Caco-2 (cell line): ENCODE data around the gene PRSS1. TPM values are rescaled to one million over a fixed set of nuclear protein-coding genes. Genes with fewer than 3 reads are reported as not detected.
A peak's percentile ranks its signal among the peaks of the same experiment; 100 is the strongest.
"Not testable (repeated sequence)": the region's sequence is repeated elsewhere in the genome, so short reads cannot be mapped to it uniquely, and the experiment has no call there.

Experiments used
- BruUV-seq: library from RNA; stranded (reverse); fragments of 400-500 nt; replicated peaks from 2 replicates; lab custom pipeline; 2021; lab: Mats Ljungman, UMichigan
- CTCF ChIA-PET: fragments of 300-600 bp; sonication (Branson Sonifier 250); formaldehyde crosslinking; loops from one replicate; lab custom pipeline; 2022; ENCODE audit warnings: antibody characterized with exemption; lab: Charles Lee
- POLR2A ChIA-PET: fragments of 300-600 bp; sonication (Branson Sonifier 250); formaldehyde crosslinking; loops from one replicate; lab custom pipeline; 2022; ENCODE audit warnings: antibody characterized with exemption; lab: Charles Lee
- DNase-seq, 2 experiments: peaks; one replicate each; pipeline versions ENCODE4 v3.0.0 to v3.0.0-alpha.2; 2020 to 2022
- H3K27me3 ChIP-seq: replicated peaks from 2 replicates; pipeline ENCODE4 v1.6.0; 2011; ENCODE audit warnings: low read length; ENCODE audit not compliant: control insufficient read depth, insufficient read depth
- H3K36me3 ChIP-seq: 2 replicates; pipeline ENCODE4 v1.5.1; 2011; ENCODE audit warnings: low read length; ENCODE audit not compliant: control insufficient read depth, insufficient read depth
- H3K4me1 ChIP-seq: fragments of 250-450 bp; sonication (Bioruptor Pico); 2 replicates; pipeline ENCODE4 v1.5.1; 2020; ENCODE audit warnings: mild to moderate bottlenecking
- H3K4me3 ChIP-seq: 2 replicates; pipeline ENCODE4 v1.5.1; 2011; ENCODE audit warnings: low read depth, mild to moderate bottlenecking, control low read depth, low read length
- H3K9me3 ChIP-seq: fragments of 250-450 bp; sonication (Bioruptor Pico); 2 replicates; pipeline ENCODE4 v1.5.1; 2020; ENCODE audit warnings: mild to moderate bottlenecking, moderate library complexity
- H3K27ac Mint-ChIP-seq: one replicate; pipeline ENCODE4 v1.8.0; 2022; ENCODE audit warnings: mixed read lengths; ENCODE audit not compliant: unreplicated experiment
- H3K27me3 Mint-ChIP-seq: one replicate; pipeline ENCODE4 v1.8.0; 2022; ENCODE audit warnings: mixed read lengths; ENCODE audit not compliant: insufficient read depth, unreplicated experiment
- H3K36me3 Mint-ChIP-seq: one replicate; pipeline ENCODE4 v1.8.0; 2022; ENCODE audit warnings: mild to moderate bottlenecking, mixed read lengths; ENCODE audit not compliant: insufficient read depth, unreplicated experiment
- H3K4me1 Mint-ChIP-seq: one replicate; pipeline ENCODE4 v1.8.0; 2022; ENCODE audit warnings: low read depth, mixed read lengths; ENCODE audit not compliant: unreplicated experiment
- H3K4me3 Mint-ChIP-seq: one replicate; pipeline ENCODE4 v1.8.0; 2022; ENCODE audit warnings: mild to moderate bottlenecking, moderate library complexity, mixed read lengths; ENCODE audit not compliant: unreplicated experiment
- H3K9me3 Mint-ChIP-seq: one replicate; pipeline ENCODE4 v1.8.0; 2022; ENCODE audit warnings: mixed read lengths; ENCODE audit not compliant: unreplicated experiment
- intact Hi-C: fragments of 100-400 bp; cut with micrococcal nuclease; formaldehyde crosslinking; loops from one replicate; pipeline ENCODE4 v1.10.0; 2022; ENCODE audit not compliant: unreplicated experiment
- total RNA-seq: library from RNA; stranded (reverse); gene quantifications from 2 replicates; pipeline ENCODE4 v1.2.3, GENCODE V29; 2022
- TF ChIP-seq, protein P1 (sequence below), 2 experiments: fragments of 200-600 bp in 1 of 2; IDR thresholded peaks; 1 replicate in 1 of 2; 2 replicates in 1 of 2; pipeline versions ENCODE4 v1.5.1 to v1.8.0; 2011 to 2022; ENCODE audit warnings: antibody characterized with exemption in 1 of 2, control low read depth in 1 of 2, inconsistent platforms in 1 of 2, low read depth in 1 of 2, low read length in 1 of 2, mild to moderate bottlenecking in 1 of 2, moderate library complexity in 1 of 2; ENCODE audit not compliant: insufficient read depth in 1 of 2, severe bottlenecking in 1 of 2, unreplicated experiment in 1 of 2

The PRSS1 gene
- total RNA-seq, 1 experiment from 2014 or later = 18.1 TPM

DNA sequence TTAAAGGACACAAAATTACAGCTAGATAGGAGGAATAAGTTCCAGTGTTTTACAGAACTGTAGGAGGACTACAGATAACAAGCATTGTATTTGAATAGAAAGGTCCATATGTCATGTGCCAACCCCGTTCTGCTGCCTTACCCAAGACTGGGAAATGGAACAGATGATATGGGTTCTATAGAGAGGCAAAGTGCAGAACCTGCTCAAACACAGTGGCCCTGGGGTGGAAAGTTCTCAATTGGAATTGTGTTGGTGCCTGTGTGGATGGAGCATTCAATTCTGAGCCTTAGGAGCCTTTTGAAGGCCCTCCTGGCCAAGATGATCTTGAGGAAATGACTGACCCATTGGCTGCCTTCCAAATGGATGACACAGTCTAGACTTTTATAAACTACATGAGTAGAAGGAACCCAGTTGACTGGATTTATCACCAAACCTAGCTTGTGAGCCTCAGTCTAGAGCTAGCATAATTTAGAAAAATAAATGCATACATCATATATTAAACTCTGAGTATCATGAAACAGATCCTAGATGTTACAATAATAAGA lies 4.1 kb upstream of the PRSS1 start:
- peaks cover 17% of the 10 kb centered on the region for H3K4me1 Mint-ChIP-seq
- H3K27me3 Mint-ChIP-seq = peaks cover 1% of the 10 kb centered on the region

DNA sequence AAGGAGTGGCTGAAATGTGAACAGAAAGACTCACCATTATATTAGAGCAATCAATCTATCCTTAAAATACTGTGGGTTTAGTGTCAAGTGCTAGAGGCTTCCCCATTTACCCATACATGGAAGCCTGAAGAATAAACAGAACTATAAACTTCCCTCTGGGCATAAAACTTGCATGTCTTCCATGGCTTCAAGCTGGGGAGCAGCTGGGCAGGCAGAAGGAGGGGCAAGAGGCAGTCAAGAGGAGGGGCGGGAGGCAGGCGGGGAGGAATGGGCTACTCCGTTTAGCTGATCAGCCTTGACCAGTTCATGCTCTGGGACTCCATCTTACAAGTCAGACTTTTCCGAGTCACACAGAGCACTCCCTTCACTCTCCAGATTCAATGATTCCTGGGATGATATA lies 3.5 kb upstream of the PRSS1 start:
- Mint-ChIP-seq H3K27ac (no peak overlapping the region), H3K4me1 (peaks cover 17% of the 10 kb centered on the region), H3K4me3 (no peak overlapping the region), H3K9me3 (peaks cover 8% of the 10 kb centered on the region), H3K27me3 (no peaks in the 10 kb centered on the region), H3K36me3 (no peaks in the 10 kb centered on the region)
- TF ChIP-seq, protein P1, sequence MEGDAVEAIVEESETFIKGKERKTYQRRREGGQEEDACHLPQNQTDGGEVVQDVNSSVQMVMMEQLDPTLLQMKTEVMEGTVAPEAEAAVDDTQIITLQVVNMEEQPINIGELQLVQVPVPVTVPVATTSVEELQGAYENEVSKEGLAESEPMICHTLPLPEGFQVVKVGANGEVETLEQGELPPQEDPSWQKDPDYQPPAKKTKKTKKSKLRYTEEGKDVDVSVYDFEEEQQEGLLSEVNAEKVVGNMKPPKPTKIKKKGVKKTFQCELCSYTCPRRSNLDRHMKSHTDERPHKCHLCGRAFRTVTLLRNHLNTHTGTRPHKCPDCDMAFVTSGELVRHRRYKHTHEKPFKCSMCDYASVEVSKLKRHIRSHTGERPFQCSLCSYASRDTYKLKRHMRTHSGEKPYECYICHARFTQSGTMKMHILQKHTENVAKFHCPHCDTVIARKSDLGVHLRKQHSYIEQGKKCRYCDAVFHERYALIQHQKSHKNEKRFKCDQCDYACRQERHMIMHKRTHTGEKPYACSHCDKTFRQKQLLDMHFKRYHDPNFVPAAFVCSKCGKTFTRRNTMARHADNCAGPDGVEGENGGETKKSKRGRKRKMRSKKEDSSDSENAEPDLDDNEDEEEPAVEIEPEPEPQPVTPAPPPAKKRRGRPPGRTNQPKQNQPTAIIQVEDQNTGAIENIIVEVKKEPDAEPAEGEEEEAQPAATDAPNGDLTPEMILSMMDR (IDR thresholded peaks at IDR 0.05; ENCODE audit: insufficient read depth in 1 of 2, low read depth in 1 of 2, low read length in 1 of 2, severe bottlenecking in 1 of 2, unreplicated experiment in 1 of 2) = no peak
- ChIA-PET CTCF (interaction anchor here (1.0 kb wide), 1 partner anchor 38 kb away, joined by 3 read pairs; no protein-coding TSS in a partner anchor), POLR2A (no interaction called here)
- no peak for DNase-seq
- intact Hi-C loops = no loop called here
- H3K4me3 ChIP-seq = no peak overlapping the region
- H3K9me3 ChIP-seq = no peaks in the 10 kb centered on the region
- BruUV-seq = no TSS peak
- no peaks in the 10 kb centered on the region for H3K27me3 ChIP-seq
- H3K36me3 ChIP-seq = no peaks in the 10 kb centered on the region
- peaks cover 10% of the 10 kb centered on the region; the same call in 1 of the 2 replicates for H3K4me1 ChIP-seq

More for the DNA sequence above, 4.1 kb upstream of the PRSS1 start:
- intact Hi-C loops = no loop called here
- ChIA-PET POLR2A (no interaction called here), CTCF (interaction anchor here (1.0 kb wide), 1 partner anchor 38 kb away, joined by 3 read pairs; no protein-coding TSS in a partner anchor)
- Mint-ChIP-seq H3K36me3 (no peaks in the 10 kb centered on the region), H3K9me3 (peaks cover 8% of the 10 kb centered on the region), H3K27ac (no peak overlapping the region), H3K4me3 (no peak overlapping the region)
- H3K4me3 ChIP-seq = no peak overlapping the region
- no peaks in the 10 kb centered on the region for H3K36me3 ChIP-seq
- DNase-seq = no peak
- no peaks in the 10 kb centered on the region for H3K9me3 ChIP-seq
- H3K27me3 ChIP-seq = no peaks in the 10 kb centered on the region
- BruUV-seq = no TSS peak
- TF ChIP-seq, protein P1 (IDR thresholded peaks at IDR 0.05; ENCODE audit: insufficient read depth in 1 of 2, low read depth in 1 of 2, low read length in 1 of 2, severe bottlenecking in 1 of 2, unreplicated experiment in 1 of 2) = no peak
- peaks cover 10% of the 10 kb centered on the region; the same call in 1 of the 2 replicates for H3K4me1 ChIP-seq

- intact Hi-C loops = no loop called here
- ChIA-PET POLR2A (no interaction called here), CTCF (interaction anchor here (1.0 kb wide), 1 partner anchor 37 kb away, joined by 3 read pairs; no protein-coding TSS in a partner anchor)
- Mint-ChIP-seq H3K36me3 (no peaks in the 10 kb centered on the region), H3K27ac (no peak overlapping the region), H3K4me3 (no peak overlapping the region), H3K4me1 (peaks cover 17% of the 10 kb centered on the region), H3K9me3 (peaks cover 8% of the 10 kb centered on the region), H3K27me3 (no peaks in the 10 kb centered on the region)
- TF ChIP-seq, protein P1 (IDR thresholded peaks at IDR 0.05; ENCODE audit: insufficient read depth in 1 of 2, low read depth in 1 of 2, low read length in 1 of 2, severe bottlenecking in 1 of 2, unreplicated experiment in 1 of 2) = no peak
- no peak overlapping the region for H3K4me3 ChIP-seq
- peaks cover 10% of the 10 kb centered on the region; the same call in 1 of the 2 replicates for H3K4me1 ChIP-seq
- DNase-seq = no peak
- no peaks in the 10 kb centered on the region for H3K36me3 ChIP-seq
- H3K9me3 ChIP-seq = no peaks in the 10 kb centered on the region
- BruUV-seq = no TSS peak
- no peaks in the 10 kb centered on the region for H3K27me3 ChIP-seq
Observed at GRCh38 chr7:142746264-142746663, 3.0 kb upstream of the PRSS1 start.

DNA sequence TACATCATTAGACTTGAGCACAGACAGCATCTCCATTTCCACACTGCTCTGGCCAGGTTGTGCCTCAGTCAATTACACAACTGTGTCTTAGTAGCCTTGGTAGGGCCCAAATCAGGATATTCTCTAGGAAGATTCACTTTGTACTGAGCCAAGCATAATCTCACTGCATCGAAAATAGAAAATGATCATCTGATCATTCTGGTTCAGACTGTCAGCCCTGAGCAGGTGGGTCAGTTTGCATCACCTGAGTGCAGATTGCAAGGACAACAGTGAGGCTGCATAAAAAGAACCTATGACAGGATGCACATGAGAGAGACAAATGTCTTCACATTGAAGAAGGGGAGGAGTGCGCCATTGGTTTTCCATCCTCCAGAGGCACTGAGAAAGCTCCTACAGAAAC lies 862 bp upstream of the PRSS1 start:
- POLR2A ChIA-PET, H3K4me3 Mint-ChIP-seq: not testable (repeated sequence)

More for the DNA sequence above, 862 bp upstream of the PRSS1 start:
- Mint-ChIP-seq H3K27ac (peak overlapping the region; percentile 85), H3K4me1 (peaks cover 17% of the 10 kb centered on the region), H3K9me3 (peaks cover 18% of the 10 kb centered on the region)
- H3K27me3 Mint-ChIP-seq, H3K36me3 Mint-ChIP-seq, DNase-seq, H3K4me3 ChIP-seq, H3K36me3 ChIP-seq, BruUV-seq, intact Hi-C loops, CTCF ChIA-PET, H3K9me3 ChIP-seq, H3K27me3 ChIP-seq: not testable (repeated sequence)
- H3K4me1 ChIP-seq = peaks cover 10% of the 10 kb centered on the region; the same call in 1 of the 2 replicates
